Kasumi-1 (cell line): ENCODE results near the gene SMIM1.
"Not testable (repeated sequence)": the region's sequence is repeated elsewhere in the genome, so short reads cannot be mapped to it uniquely, and the experiment has no call there.

Experiments
- DNase-seq, 2 experiments: peaks; one replicate each; lab custom pipeline; 2025; lab: John Stamatoyannopoulos, UW

SMIM1 gene

GRCh38 chr1:3736708-3737107, 35.8 kb upstream of the SMIM1 start:
- no peak for DNase-seq

- DNase-seq, result no peak
Measured at GRCh38 chr1:3738943-3739342, 33.6 kb upstream of the SMIM1 start.

- no peak for DNase-seq
Measured at GRCh38 chr1:3740042-3740441, 32.5 kb upstream of the SMIM1 start.

- no peak for DNase-seq
Measured at GRCh38 chr1:3740752-3741151, 31.8 kb upstream of the SMIM1 start.

- no peak for DNase-seq
Measured at GRCh38 chr1:3741566-3742438, 30.7 kb upstream of the SMIM1 start.

- no peak for DNase-seq
Measured at GRCh38 chr1:3742439-3743298, 29.9 kb upstream of the SMIM1 start.

GRCh38 chr1:3743421-3743820, 29.1 kb upstream of the SMIM1 start:
- DNase-seq, result peak in 1 of 2 experiments; percentile 1

- no peak for DNase-seq
Measured at GRCh38 chr1:3743826-3744225, 28.7 kb upstream of the SMIM1 start.

GRCh38 chr1:3744646-3745045, 27.9 kb upstream of the SMIM1 start:
- no peak for DNase-seq

GRCh38 chr1:3745071-3745470, 27.5 kb upstream of the SMIM1 start:
- no peak for DNase-seq

- DNase-seq, result no peak
Measured at GRCh38 chr1:3745590-3746381, 26.8 kb upstream of the SMIM1 start.

- DNase-seq, result no peak
Measured at GRCh38 chr1:3746389-3746829, 26.1 kb upstream of the SMIM1 start.

- no peak for DNase-seq
Measured at GRCh38 chr1:3746830-3747521, 25.6 kb upstream of the SMIM1 start.

GRCh38 chr1:3747522-3747848, 25.1 kb upstream of the SMIM1 start:
- no peak for DNase-seq

- DNase-seq, result no peak
Measured at GRCh38 chr1:3747903-3748302, 24.6 kb upstream of the SMIM1 start.

- not testable (repeated sequence) for DNase-seq
Measured at GRCh38 chr1:3748316-3748900, 24.1 kb upstream of the SMIM1 start.

- no peak for DNase-seq
Measured at GRCh38 chr1:3749512-3749911, 23.0 kb upstream of the SMIM1 start.

- DNase-seq, result no peak
Measured at GRCh38 chr1:3750741-3751140, 21.8 kb upstream of the SMIM1 start.

GRCh38 chr1:3752400-3752945, 20.1 kb upstream of the SMIM1 start, which contains the start of gene CCDC27:
Gene CCDC27, plus strand, starts transcription at chr1:3752450. Its CDS starts 32 bp downstream, at chr1:3752482.
- no peak for DNase-seq

GRCh38 chr1:3753656-3754454, 18.7 kb upstream of the SMIM1 start:
- no peak for DNase-seq
